ENCODE measurements around the gene NEK7.
A peak's percentile ranks its signal among the peaks of the same experiment; 100 is the strongest.

- peak; percentile 44; the same call in 1 of the 2 replicates for TF ChIP-seq CTCF (conservative IDR thresholded peaks at IDR 0.05; ENCODE audit: low read depth, low read length)
- TF ChIP-seq EZH2phosphoT487 (IDR thresholded peaks at IDR 0.05; ENCODE audit: borderline replicate concordance, low read length): no peak
- TF ChIP-seq EZH2 (IDR thresholded peaks at IDR 0.05; ENCODE audit: low read length, unreplicated experiment): no peak
Measured at GRCh38 chr1:198350456-198350855, 193.7 kb downstream of the NEK7 start.

Measured in PC-3 (cell line).